HCT116 (cell line): Measurements from ENCODE around the gene MYO7A.

ENCODE experiments used
- CTCF ChIP-seq, 3 experiments: fragments of 200-600 bp in 1 of 3; sonication (generic) in 1 of 3; IDR thresholded peaks in 2 of 3; conservative IDR thresholded peaks in 1 of 3; 2 replicates each; pipeline ENCODE4 v1.5.1; 2012 to 2017; ENCODE audit warnings: low read depth in 2 of 3, low read length in 2 of 3, antibody characterized with exemption in 1 of 3, borderline replicate concordance in 1 of 3, control low read depth in 1 of 3, mild to moderate bottlenecking in 1 of 3, mixed read lengths in 1 of 3, mixed run types in 1 of 3, moderate library complexity in 1 of 3; ENCODE audit not compliant: insufficient read depth in 1 of 3
- ELF1 ChIP-seq: IDR thresholded peaks from 2 replicates; pipeline ENCODE4 v1.6.1; 2012; ENCODE audit warnings: low read depth, borderline replicate concordance
- EZH2 ChIP-seq: fragments of 200-600 bp; sonication (generic); IDR thresholded peaks from 2 replicates; pipeline ENCODE4 v1.6.1; 2017; ENCODE audit warnings: antibody characterized with exemption, mixed run types
- EZH2phosphoT487 ChIP-seq: fragments of 200-600 bp; IDR thresholded peaks from 2 replicates; pipeline ENCODE4 v1.6.1; 2018; ENCODE audit warnings: antibody characterized with exemption, borderline replicate concordance
- FOSL1 ChIP-seq: IDR thresholded peaks from 2 replicates; pipeline ENCODE4 v1.6.1; 2012; ENCODE audit warnings: low read depth
- POLR2A ChIP-seq: IDR thresholded peaks from 2 replicates; pipeline ENCODE4 v1.7.0; 2011; ENCODE audit warnings: borderline replicate concordance; ENCODE audit not compliant: insufficient read depth, insufficient read length; ENCODE audit errors: extremely low read depth
- POLR2AphosphoS5 ChIP-seq: IDR thresholded peaks from 2 replicates; pipeline ENCODE4 v1.6.1; 2011; ENCODE audit warnings: mild to moderate bottlenecking, low read depth, low read length, moderate library complexity
- SIN3A ChIP-seq: IDR thresholded peaks from 2 replicates; pipeline ENCODE4 v1.6.1; 2012; ENCODE audit warnings: low read depth
- SP1 ChIP-seq: IDR thresholded peaks from 2 replicates; pipeline ENCODE4 v1.6.1; 2012; ENCODE audit warnings: low read depth
- YY1 ChIP-seq: IDR thresholded peaks from 2 replicates; pipeline ENCODE4 v1.6.1; 2011; ENCODE audit warnings: low read length, low read depth, moderate library complexity, mild to moderate bottlenecking; ENCODE audit not compliant: insufficient replicate concordance; ENCODE audit errors: extremely low read depth
- ZNF274 ChIP-seq: fragments of 200-500 bp; sonication (Bioruptor generic); IDR thresholded peaks from 2 replicates; pipeline ENCODE4 v1.6.1; 2014; ENCODE audit warnings: mild to moderate bottlenecking, low read depth, low read length, inconsistent platforms
- TF ChIP-seq, protein P1 (sequence below): IDR thresholded peaks from 2 replicates; pipeline ENCODE4 v1.6.1; 2012; ENCODE audit warnings: low read depth
- TF ChIP-seq, protein P2 (sequence below): IDR thresholded peaks from 2 replicates; pipeline ENCODE4 v1.6.1; 2012

- TF ChIP-seq CTCF (IDR thresholded peaks at IDR 0.05 in 2 of 3, conservative IDR thresholded peaks at IDR 0.05 in 1 of 3; ENCODE audit: borderline replicate concordance in 1 of 3, insufficient read depth in 1 of 3, low read depth in 2 of 3, low read length in 2 of 3), result no peak
- TF ChIP-seq FOSL1, result no peak
- TF ChIP-seq SIN3A, result no peak
- TF ChIP-seq, protein P1, sequence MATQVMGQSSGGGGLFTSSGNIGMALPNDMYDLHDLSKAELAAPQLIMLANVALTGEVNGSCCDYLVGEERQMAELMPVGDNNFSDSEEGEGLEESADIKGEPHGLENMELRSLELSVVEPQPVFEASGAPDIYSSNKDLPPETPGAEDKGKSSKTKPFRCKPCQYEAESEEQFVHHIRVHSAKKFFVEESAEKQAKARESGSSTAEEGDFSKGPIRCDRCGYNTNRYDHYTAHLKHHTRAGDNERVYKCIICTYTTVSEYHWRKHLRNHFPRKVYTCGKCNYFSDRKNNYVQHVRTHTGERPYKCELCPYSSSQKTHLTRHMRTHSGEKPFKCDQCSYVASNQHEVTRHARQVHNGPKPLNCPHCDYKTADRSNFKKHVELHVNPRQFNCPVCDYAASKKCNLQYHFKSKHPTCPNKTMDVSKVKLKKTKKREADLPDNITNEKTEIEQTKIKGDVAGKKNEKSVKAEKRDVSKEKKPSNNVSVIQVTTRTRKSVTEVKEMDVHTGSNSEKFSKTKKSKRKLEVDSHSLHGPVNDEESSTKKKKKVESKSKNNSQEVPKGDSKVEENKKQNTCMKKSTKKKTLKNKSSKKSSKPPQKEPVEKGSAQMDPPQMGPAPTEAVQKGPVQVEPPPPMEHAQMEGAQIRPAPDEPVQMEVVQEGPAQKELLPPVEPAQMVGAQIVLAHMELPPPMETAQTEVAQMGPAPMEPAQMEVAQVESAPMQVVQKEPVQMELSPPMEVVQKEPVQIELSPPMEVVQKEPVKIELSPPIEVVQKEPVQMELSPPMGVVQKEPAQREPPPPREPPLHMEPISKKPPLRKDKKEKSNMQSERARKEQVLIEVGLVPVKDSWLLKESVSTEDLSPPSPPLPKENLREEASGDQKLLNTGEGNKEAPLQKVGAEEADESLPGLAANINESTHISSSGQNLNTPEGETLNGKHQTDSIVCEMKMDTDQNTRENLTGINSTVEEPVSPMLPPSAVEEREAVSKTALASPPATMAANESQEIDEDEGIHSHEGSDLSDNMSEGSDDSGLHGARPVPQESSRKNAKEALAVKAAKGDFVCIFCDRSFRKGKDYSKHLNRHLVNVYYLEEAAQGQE, result no peak
- no peak for TF ChIP-seq EZH2phosphoT487
- no peak for TF ChIP-seq POLR2AphosphoS5
- TF ChIP-seq ELF1, result no peak
- TF ChIP-seq ZNF274, result no peak
- no peak for TF ChIP-seq POLR2A
- TF ChIP-seq SP1, result no peak
- TF ChIP-seq EZH2, result no peak
- TF ChIP-seq YY1, result no peak
- TF ChIP-seq, protein P2, sequence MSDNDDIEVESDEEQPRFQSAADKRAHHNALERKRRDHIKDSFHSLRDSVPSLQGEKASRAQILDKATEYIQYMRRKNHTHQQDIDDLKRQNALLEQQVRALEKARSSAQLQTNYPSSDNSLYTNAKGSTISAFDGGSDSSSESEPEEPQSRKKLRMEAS, result no peak
These were observed 2.4 kb upstream of the MYO7A start for GRCh38 chr11:77125695-77126094.
